K562 (cell line): ENCODE measurements around the gene VPS18. TPM values are rescaled to one million over a fixed set of nuclear protein-coding genes. Genes with fewer than 3 reads are reported as not detected.

Experiments used
- ESRRA ChIP-seq: fragments of 450-650 bp; IDR thresholded peaks from 2 replicates; pipeline ENCODE4 v1.6.1; 2014; ENCODE audit warnings: low read depth, mild to moderate bottlenecking, moderate library complexity, borderline replicate concordance
- FOS ChIP-seq: IDR thresholded peaks from 3 replicates; pipeline ENCODE4 v1.6.1; 2011; ENCODE audit not compliant: insufficient read length; ENCODE audit errors: extremely low read depth
- IRF2 ChIP-seq: sonication (generic); formaldehyde crosslinking; IDR thresholded peaks from 2 replicates; pipeline ENCODE4 v1.8.1; 2022; ENCODE audit warnings: mild to moderate bottlenecking, missing genetic modification reagents
- JUND ChIP-seq, 2 experiments: IDR thresholded peaks; 2 replicates in 1 of 2; 3 replicates in 1 of 2; pipeline ENCODE4 v1.6.1; 2011; ENCODE audit warnings: borderline replicate concordance in 2 of 2, low read depth in 2 of 2, low read length in 2 of 2, improper control_type of control experiment in 1 of 2, missing biosample characterization in 1 of 2, missing genetic modification characterization in 1 of 2, missing genetic modification reagents in 1 of 2
- MED1 ChIP-seq: sonication (generic); formaldehyde crosslinking; IDR thresholded peaks from 2 replicates; pipeline ENCODE4 v1.8.1; 2023; ENCODE audit warnings: missing genetic modification reagents, borderline replicate concordance
- POLR2A ChIP-seq: fragments of 450-650 bp; conservative IDR thresholded peaks from 2 replicates; pipeline ENCODE4 v1.6.1; 2016
- REST ChIP-seq, 2 experiments: fragments of 450-650 bp; formaldehyde crosslinking in 1 of 2; IDR thresholded peaks; 2 replicates each; pipeline versions ENCODE4 v1.4.0 to v1.6.1; 2014 to 2020; ENCODE audit warnings: mild to moderate bottlenecking in 2 of 2, borderline replicate concordance in 1 of 2, low read depth in 1 of 2
- SETDB1 ChIP-seq: IDR thresholded peaks from one replicate; pipeline ENCODE4 v1.6.1; 2012; ENCODE audit warnings: low read length, control low read depth, inconsistent platforms
- SMARCB1 ChIP-seq: IDR thresholded peaks from 2 replicates; pipeline ENCODE4 v1.6.1; 2011; ENCODE audit warnings: improper control_type of control experiment, low read depth; ENCODE audit not compliant: insufficient read length
- SP2 ChIP-seq: IDR thresholded peaks from 2 replicates; pipeline ENCODE4 v1.6.1; 2011; ENCODE audit warnings: mild to moderate bottlenecking, low read depth, low read length, moderate library complexity; ENCODE audit not compliant: poor library complexity, severe bottlenecking; ENCODE audit errors: extremely low read depth
- UBTF ChIP-seq, 2 experiments: IDR thresholded peaks; 2 replicates each; pipeline ENCODE4 v1.6.1; 2012; ENCODE audit warnings: improper control_type of control experiment in 2 of 2, low read depth in 2 of 2, low read length in 2 of 2, borderline replicate concordance in 1 of 2
- XRCC5 ChIP-seq: fragments of 200-400 bp; formaldehyde crosslinking; IDR thresholded peaks from 2 replicates; pipeline ENCODE4 v1.6.1; 2017; ENCODE audit warnings: low read depth, mild to moderate bottlenecking, low read length
- ZBTB12 ChIP-seq: fragments of 250-450 bp; sonication (Bioruptor Pico); IDR thresholded peaks from 2 replicates; pipeline ENCODE4 v1.4.0; 2020
- ZNF197 ChIP-seq: fragments of 200-800 bp; sonication (Bioruptor generic); IDR thresholded peaks from 2 replicates; pipeline ENCODE4 v1.6.1; 2016; ENCODE audit warnings: low read depth, missing genetic modification characterization, missing compliant biosample characterization
- ZNF311 ChIP-seq: fragments of 250-450 bp; sonication (Bioruptor Pico); IDR thresholded peaks from 2 replicates; pipeline ENCODE4 v1.4.0; 2020; ENCODE audit warnings: mild to moderate bottlenecking, moderate library complexity
- polyA plus RNA-seq, 8 experiments: library from polyadenylated mRNA; depleted of rRNA in 4 of 8; stranded (reverse) in 5 of 8; unstranded in 3 of 8; fragments of >200 nt; fragmentation: Nextera tagmentation in 2 of 8; fragmentation: Illumina TruSeq in 1 of 8; extraction: Ambion mirVana in 2 of 8; extraction: Trizol in 1 of 8; gene quantifications; 2 replicates each; pipeline versions ENCODE4 v1.2.1 to v1.2.3, GENCODE V29; 2011 to 2014; ENCODE audit warnings: inconsistent platforms in 1 of 8, missing spikeins in 1 of 8
- total RNA-seq, 7 experiments: library from RNA; depleted of rRNA in 6 of 7; stranded (reverse); fragments of >200 nt in 6 of 7; fragmentation: Illumina TruSeq in 2 of 7; extraction: Trizol in 2 of 7; gene quantifications; 2 replicates each; pipeline versions ENCODE4 v1.2.1 to v1.2.3, GENCODE V29; 2011 to 2021; ENCODE audit warnings: low replicate concordance in 1 of 7

VPS18 gene
- total and polyA plus RNA-seq, 9 of the 15 experiments (the other 6 are each of a cell fraction or from before 2014, with no cell fraction given), result 0.73 to 19.9 (median 8.5) TPM

GRCh38 chr15:40847223-40847961, 46.9 kb upstream of the VPS18 start (continued):
- TF ChIP-seq IRF2 (CRISPR knock-in tag) (no peak), POLR2A (peak; percentile 54), ZNF197 (no peak), ZBTB12 (CRISPR knock-in tag) (no peak), SETDB1 (no peak), JUND (IDR thresholded peaks at IDR 0.05; ENCODE audit: borderline replicate concordance, low read depth, low read length) (peak; percentile 50; the same call in 1 of the 2 replicates), JUND (tag; IDR thresholded peaks at IDR 0.05; ENCODE audit: borderline replicate concordance, low read depth, low read length) (peak; percentile 30; the same call in 1 of the 3 replicates), XRCC5 (0 out of 2 replicates have a peak, but pooled peaks have one; percentile 40), SP2 (no peak), ESRRA (peak; percentile 36; the same call in 1 of the 2 replicates), SMARCB1 (no peak), MED1 (CRISPR knock-in tag) (no peak), ZNF311 (CRISPR knock-in tag) (no peak), REST (IDR thresholded peaks at IDR 0.05; ENCODE audit: borderline replicate concordance) (peak; percentile 68), REST (CRISPR knock-in tag; IDR thresholded peaks at IDR 0.05; ENCODE audit: low read depth) (no peak), UBTF (IDR thresholded peaks at IDR 0.05; ENCODE audit: borderline replicate concordance in 1 of 2, low read depth in 2 of 2, low read length in 2 of 2) (no peak), FOS (no peak)
